GM18909 (cell line): ENCODE results near the gene ACTL9.
"Not testable (repeated sequence)": the region's sequence is repeated elsewhere in the genome, so short reads cannot be mapped to it uniquely, and the experiment has no call there.

ENCODE experiments used
- ATAC-seq: cut with Tn5 transposase; IDR thresholded peaks from one replicate; pipeline ENCODE4 v1.9.1; 2021; ENCODE audit warnings: mild to moderate bottlenecking; ENCODE audit not compliant: unreplicated experiment, poor library complexity

Gene ACTL9, protein sequence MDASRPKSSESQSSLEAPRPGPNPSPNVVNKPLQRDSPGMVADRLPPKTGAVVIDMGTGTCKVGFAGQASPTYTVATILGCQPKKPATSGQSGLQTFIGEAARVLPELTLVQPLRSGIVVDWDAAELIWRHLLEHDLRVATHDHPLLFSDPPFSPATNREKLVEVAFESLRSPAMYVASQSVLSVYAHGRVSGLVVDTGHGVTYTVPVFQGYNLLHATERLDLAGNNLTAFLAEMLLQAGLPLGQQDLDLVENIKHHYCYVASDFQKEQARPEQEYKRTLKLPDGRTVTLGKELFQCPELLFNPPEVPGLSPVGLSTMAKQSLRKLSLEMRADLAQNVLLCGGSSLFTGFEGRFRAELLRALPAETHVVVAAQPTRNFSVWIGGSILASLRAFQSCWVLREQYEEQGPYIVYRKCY

DNA sequence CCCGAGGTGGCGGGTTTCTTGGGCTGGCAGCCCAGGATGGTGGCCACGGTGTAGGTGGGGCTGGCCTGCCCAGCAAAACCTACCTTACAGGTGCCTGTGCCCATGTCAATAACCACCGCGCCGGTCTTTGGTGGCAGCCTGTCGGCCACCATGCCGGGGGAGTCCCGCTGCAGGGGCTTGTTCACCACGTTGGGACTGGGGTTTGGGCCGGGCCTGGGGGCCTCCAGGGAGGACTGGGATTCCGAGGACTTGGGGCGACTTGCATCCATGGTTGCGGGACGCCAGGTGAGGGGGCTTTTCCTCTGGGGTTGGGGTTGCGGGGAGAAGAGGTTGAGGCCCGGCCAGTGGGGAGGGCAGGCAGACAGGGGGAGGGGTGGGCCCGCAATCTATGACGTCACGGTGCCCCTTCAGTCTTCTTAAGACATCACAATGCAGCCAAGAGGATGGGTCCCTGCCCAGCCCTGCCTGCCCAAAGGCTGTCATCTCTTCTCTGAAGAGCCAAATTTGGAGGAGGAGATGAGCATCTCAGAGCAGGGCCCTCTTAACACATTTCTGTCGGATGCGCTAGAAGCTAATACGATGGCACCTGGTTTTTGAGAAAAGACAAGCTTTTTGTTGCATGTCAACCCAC lies at the start of gene ACTL9:
Gene ACTL9, minus strand, starts transcription at position 363 of the 631 bp plus-strand sequence. Its CDS starts 94 bp downstream, at position 269.
- no peak for ATAC-seq

DNA sequence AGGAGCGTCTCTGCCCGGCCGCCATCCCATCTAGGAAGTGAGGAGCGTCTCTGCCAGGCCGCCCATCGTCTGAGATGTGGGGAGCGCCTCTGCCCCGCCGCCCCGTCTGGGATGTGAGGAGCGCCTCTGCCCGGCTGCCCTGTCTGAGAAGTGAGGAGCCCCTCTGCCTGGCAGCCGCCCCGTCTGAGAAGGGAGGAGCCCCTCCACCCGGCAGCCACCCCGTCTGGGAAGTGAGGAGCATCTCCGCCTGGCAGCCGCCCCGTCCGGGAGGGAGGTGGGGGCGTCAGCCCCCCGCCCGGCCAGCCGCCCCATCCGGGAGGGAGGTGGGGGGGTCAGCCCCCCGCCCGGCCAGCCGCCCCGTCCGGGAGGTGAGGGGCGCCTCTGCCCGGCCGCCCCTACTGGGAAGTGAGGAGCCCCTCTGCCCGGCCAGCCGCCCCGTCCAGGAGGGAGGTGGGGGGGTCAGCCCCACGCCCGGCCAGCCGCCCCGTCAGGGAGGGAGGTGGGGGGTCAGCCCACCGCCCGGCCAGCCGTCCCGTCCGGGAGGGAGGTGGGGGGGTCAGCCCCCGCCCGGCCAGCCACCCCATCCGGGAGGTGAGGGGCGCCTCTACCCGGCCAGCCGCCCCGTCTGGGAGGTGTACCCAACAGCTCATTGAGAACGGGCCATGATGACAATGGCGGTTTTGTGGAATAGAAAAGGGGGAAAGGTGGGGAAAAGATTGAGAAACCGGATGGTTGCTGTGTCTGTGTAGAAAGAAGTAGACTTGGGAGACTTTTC lies 40.9 kb upstream of the ACTL9 start:
- ATAC-seq, result not testable (repeated sequence)

DNA sequence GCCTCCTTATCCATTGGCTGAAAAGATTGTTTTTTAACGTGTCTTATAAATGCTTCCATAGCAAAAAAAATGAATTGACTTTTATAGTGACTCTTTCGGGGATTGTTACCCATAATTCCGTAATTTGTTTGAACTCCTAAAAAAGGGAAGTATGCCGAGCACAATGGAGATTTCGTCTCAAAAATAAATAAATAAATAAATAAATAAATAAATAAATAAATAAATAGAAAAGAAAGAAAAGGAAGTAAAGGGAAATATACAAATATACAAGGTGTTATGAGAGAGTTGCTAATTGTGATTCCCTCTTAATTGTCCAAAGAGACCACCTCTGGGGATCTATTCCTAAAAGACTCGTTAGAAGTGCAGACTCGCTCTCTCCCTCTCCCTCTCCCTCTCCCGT lies 39.8 kb upstream of the ACTL9 start:
- no peak for ATAC-seq

DNA sequence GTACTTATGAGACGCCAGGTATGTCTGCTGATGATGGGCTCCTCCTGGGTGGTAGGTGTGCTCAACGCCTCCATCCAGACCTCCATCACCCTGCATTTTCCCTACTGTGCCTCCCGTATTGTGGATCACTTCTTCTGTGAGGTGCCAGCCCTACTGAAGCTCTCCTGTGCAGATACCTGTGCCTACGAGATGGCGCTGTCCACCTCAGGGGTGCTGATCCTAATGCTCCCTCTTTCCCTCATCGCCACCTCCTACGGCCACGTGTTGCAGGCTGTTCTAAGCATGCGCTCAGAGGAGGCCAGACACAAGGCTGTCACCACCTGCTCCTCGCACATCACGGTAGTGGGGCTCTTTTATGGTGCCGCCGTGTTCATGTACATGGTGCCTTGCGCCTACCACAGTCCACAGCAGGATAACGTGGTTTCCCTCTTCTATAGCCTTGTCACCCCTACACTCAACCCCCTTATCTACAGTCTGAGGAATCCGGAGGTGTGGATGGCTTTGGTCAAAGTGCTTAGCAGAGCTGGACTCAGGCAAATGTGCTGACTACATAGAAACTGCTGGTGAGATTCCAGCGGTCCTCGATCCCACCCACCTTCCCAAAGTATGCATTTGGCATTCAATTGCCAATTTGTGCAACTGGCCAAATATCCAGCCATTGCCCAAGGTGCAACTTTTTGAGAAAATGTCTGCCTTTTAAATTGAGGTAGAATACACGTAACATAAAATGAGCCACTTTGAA lies 33.0 kb upstream of the ACTL9 start:
- ATAC-seq, result no peak

DNA sequence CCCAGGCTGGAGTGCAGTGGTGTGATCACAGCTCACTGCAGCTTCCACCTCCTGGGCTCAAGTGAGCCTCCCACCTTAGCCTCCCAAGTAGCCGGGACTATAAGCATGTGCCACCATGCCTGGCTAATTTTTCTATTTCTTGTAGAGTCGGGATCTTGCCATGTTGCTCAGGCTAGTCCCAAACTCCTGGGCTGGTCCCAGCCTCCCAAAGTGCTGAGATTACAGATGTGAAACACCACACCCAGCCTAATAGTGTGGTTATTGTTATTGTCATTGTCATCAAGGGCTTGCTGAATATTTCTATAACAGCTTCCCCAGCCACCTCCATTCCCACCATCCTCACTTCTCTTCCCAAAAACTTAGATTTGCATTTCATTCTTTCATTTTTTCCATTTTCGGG lies 25.7 kb upstream of the ACTL9 start:
- no peak for ATAC-seq

DNA sequence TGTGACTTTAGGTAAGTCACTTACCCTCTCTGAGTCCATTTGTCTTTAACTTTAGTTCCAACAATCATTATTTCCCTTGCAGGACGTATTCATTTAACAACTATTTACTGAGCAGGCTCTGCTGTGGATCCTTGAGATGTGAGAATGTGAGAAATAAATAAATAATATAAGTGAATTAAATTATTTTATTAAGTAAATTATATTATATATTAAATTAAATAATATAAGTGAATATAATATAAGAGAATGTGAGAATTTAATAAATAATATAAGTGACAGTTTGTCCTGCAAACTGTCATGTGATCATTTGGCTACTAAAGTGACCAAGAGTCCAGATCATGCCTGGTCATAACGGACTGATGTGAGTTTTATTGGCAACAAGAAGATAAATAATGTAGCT lies 23.4 kb upstream of the ACTL9 start:
- no peak for ATAC-seq

DNA sequence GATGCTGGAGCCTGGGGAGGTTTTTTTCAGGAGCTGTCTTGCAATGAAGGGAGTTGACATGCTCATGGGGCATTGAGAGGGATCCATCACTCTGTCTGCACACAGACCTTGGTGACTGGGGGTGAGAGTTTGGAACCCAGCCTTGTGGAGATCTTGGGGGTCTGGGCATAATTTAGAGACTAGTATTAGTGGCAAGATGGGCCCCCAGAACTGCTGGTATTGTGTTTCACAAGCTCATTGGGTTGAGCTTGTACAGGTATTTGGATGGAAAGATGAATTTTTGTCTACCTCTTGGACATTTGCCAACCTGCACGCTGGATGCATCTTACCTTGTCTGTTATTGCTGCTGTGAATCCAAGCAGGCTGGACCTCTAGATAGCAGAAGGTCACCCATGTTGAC lies 22.7 kb upstream of the ACTL9 start, which contains the start of gene OR2Z1:
Gene OR2Z1, plus strand, starts transcription at position 301 of the 400 bp plus-strand sequence. CDS start 9,395 bp downstream, outside the sequence.
- no peak for ATAC-seq

DNA sequence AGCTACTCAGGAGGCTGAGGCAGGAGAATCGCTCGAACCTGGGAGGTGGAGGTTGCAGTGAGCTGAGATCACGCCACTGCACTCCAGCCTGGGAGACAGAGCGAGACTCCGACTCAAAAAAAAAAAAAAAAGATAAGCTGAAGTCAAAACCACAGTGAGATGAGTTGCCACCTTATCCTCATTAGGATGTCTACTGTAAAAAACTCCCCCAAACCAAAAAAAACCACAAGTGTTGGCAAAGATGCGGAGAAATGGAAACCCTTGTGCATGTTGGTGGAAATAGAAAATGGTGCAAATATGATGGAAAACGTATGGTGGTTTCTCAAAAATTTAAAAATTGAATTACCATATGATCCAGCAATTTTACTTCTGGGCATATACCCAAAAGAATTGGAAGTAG lies 11.7 kb upstream of the ACTL9 start:
- ATAC-seq, result not testable (repeated sequence)

DNA sequence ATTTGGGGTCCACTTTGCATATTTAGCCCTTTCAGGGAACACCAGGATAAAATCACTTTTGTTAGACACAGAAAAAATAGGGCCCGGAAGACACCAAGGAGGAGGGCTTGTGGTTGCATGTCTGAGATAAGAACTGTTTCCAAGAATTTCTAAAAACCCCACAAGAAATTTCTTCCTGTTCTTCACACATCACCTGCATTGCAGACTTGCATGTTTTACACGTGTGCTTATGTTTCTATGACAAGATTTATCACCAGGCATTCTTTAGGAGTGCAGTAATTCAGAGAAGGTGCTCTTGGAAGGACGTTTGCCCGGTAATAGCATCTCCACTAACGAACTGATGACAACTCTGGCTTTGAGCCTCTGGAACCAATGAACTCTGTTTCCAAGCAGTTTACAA lies 7.1 kb upstream of the ACTL9 start:
- ATAC-seq, result no peak

DNA sequence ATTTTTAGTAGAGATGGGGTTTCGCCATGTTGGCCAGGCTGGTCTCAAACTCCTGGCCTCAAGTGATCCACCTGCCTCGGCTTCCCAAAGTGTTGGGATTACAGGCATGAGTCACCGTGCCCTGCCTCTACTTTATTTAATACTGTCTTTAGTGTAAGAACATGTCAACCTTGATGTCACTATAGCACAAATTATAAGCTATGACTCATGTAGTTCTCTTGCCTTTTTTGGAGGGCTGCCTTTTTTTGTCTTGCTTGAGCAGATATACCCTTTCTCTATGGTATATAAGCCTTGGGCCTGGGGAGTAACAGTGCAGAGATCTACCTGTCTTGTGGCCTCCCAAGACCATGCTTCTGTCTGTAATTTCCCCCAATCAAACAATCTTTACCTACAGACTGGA lies 6.7 kb upstream of the ACTL9 start:
- ATAC-seq, result not testable (repeated sequence)

DNA sequence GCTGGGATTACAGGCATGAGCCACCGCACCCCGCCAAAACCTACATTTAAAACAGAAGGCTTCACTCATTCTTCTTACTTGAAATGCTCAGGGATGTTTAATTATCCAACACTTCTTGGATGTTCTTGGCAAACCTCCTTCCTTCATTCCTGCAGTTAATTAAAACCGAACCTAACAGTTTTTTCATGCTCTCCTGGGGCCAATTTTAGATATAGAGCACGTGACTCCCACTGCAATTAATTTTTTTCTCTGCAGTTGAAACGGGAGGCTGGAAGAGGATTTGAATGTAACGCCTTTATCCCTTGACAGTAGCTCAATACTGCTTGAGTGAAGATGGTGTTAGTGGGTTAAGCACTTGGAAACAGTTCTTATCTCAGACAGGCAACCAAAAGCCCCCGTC lies 4.6 kb upstream of the ACTL9 start:
- ATAC-seq, result no peak

DNA sequence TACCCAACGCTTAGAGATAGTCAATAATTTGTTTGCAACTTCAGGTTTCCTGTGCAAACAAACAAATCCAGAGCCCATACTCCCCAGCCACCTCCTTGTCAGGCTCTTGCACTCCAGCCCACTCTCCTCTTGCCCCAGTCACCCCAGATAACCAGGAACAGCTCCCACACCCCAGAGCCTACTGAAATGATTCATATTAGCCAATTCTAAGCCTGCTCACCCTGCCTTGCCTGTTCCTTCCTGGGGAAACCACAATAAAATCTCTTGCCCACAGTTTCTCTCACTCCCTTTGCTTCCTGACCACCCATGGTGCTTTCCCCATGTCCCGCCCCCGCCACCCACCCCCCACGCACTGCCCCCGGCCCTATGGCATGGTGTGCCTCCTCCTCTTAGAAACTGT lies 3.8 kb upstream of the ACTL9 start:
- no peak for ATAC-seq

DNA sequence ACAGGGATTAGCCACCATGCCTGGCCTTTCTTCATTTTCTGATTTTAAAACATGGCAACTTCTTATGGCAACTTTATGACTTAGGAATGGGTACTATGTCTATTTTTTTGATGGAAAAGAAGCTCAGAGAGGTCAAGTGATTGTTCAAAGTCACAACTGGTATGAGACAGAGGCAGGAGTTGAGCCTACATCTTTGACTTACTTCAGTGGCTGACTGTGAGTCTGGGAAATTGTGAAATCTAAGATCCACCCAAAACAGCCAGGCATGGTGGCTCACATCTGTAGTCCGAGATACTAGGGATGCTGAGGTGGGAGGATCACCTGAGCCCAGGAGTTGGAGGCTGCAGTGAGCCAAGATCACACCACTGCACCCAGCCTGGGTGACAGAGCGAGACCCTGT lies 2.4 kb upstream of the ACTL9 start:
- ATAC-seq, result no peak

DNA sequence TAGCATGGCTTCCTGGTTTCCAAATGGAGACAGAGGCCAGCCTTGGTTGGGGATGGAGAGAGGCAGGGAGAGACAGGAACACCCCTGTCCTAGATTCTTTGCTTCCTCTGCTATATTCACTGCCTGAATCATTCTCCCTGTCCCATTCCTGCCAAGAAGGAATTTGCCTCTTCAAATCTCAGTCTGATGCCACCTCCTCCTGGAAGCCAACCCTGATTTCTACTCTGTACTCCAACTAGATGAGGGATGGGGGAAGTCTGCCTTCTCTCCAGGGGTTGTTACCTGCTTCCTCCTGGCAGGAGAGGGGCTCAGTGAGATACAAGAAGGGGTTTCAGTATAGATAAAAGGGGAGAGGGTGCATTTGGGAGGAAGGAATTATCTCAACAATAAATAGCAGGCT lies 1.3 kb upstream of the ACTL9 start:
- ATAC-seq, result no peak

DNA sequence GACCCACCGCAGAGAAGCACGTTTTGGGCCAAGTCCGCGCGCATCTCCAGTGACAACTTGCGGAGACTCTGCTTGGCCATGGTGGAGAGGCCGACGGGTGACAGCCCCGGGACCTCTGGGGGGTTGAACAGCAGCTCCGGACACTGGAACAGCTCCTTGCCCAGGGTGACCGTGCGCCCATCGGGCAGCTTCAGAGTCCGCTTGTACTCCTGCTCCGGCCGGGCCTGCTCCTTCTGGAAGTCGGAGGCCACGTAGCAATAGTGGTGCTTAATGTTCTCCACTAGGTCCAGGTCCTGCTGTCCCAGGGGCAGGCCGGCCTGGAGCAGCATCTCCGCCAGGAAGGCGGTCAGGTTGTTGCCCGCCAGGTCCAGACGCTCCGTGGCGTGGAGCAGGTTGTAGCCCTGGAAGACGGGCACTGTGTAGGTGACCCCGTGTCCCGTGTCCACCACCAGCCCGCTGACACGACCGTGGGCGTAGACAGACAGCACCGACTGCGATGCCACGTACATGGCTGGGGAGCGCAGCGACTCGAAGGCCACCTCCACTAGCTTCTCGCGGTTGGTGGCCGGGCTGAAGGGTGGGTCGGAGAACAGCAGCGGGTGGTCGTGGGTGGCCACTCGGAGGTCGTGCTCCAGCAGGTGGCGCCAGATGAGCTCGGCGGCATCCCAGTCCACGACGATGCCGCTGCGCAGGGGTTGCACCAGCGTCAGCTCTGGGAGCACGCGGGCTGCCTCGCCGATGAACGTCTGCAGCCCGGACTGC lies 743 bp downstream of the ACTL9 start:
- no peak for ATAC-seq

DNA sequence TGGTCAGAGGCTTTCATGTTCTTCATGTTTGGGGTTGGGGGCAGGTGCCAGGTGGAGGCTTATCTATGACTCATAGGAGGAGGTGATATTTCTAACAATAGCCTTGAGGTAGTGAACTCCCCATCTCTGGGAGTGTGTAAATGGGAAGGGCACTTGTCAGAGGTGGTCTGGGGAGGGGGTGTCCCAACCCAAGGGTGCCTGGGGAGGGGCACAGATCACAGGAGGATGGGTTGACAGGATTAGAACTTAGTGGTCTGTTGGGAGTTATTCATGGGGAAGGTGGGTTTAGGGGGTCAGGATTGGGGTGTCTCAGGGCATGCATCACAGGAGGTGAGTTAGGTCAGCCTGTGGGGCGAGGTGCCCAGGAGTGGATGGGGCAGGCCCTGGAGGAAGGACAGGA lies 1.6 kb downstream of the ACTL9 start:
- ATAC-seq, result no peak

DNA sequence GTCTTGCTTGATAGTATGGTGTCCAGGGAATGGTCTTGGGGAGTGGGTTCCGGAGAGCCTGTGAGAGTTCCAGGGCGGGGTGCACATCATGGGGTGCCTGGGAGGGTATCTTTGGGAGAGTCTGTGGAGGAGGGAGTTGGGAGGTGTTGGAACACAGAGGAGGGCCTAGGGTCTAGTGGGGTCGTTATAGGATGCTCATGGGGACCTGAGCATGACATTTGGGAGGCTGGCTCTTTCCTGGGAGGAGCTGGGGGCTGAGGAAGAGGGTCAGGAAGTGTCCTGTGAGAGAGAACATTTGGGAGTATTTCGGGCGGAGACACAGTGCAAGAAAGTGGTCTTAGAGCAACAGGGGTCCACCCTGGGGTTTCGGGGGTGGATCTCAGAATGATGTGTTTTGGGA lies 2.7 kb downstream of the ACTL9 start:
- ATAC-seq, result no peak

DNA sequence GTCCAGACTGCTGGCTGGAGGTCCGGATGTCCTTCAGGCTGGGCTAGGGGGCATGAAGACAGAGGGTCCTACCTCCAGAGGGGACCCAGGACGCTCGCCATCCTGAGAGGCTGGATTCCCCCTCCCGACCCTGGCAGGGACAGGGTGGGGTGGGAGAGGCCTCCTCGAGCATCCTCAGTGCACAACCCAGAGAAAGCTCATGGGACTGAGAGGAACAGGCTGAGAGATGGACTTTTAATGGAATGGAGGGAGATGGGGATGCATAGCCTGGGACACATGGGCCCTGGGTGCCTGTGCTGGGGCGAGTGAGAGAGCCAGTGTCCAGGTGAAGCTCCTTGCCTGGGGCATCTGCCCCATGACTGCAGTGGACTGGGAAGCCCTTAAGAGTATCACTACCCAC lies 3.1 kb downstream of the ACTL9 start:
- ATAC-seq, result no peak

DNA sequence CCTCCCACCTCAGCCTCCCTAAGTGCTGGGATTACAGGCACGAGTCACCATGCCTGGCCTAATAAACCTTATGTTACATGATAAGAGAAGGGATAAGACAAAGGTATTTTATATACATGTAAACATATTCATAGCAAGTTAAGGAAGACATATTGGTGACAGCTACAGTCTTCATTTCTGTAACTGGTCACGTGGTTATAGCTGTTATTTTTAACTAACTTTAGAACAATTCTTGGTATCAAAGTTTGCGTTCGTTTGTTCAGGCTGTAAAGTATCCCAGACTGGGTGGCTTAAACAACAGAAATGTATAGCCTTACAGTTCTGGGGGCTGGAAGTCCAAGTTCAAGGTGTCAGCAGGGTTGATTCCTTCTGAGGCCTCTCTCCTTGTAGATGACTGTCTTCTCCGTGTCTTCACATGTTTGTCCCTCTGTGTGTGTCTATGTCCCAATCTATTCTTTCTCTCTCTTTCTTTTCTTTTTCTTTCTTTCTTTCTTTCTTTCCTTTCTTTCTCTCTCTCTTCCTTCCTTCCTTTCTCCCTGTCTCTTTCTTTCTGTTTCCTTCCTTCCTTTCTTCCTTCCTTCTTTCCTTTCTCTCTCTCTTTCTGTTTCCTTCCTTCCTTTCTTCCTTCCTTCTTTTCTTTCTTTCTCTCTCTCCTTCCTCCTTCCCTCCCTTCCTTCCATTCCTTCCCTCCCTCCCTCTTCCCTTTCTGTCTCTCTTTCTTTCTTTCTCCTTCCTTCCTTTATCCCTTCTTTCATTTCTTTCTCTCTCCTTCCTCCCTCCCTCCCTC lies 7.6 kb downstream of the ACTL9 start:
- no peak for ATAC-seq
